Neural cell (in vitro differentiated cells): ENCODE data around the gene CNOT11. TPM values are rescaled to one million over a fixed set of nuclear protein-coding genes. Genes with fewer than 3 reads are reported as not detected.

ENCODE experiments used
- H2AFZ ChIP-seq: fragments of 200-600, 300-800 bp; sonication (generic), shearing (Covaris generic); 2 replicates; pipeline ENCODE4 v1.6.0; 2014; ENCODE audit warnings: low read depth, mild to moderate bottlenecking, antibody characterized with exemption, low read length, moderate library complexity
- H3F3A ChIP-seq: fragments of 200-600 bp; shearing (Covaris generic); 2 replicates; pipeline ENCODE4 v1.6.1; 2016; ENCODE audit warnings: mild to moderate bottlenecking, moderate library complexity, mixed read lengths, antibody characterized with exemption, low read length; ENCODE audit not compliant: insufficient read depth, poor library complexity, severe bottlenecking
- H3K27ac ChIP-seq: fragments of 200-600, 300-800 bp; sonication (generic), shearing (Covaris generic); 2 replicates; pipeline ENCODE4 v1.5.1; 2014; ENCODE audit warnings: mild to moderate bottlenecking, low read length, moderate library complexity
- H3K27me3 ChIP-seq: fragments of 300-800, 200-600 bp; sonication (generic), shearing (Covaris generic); 2 replicates; pipeline ENCODE4 v1.6.0; 2014; ENCODE audit warnings: mild to moderate bottlenecking, low read depth, low read length, moderate library complexity; ENCODE audit not compliant: insufficient read depth
- H3K36me3 ChIP-seq: fragments of 300-800, 200-600 bp; sonication (generic), shearing (Covaris generic); 2 replicates; pipeline ENCODE4 v1.5.1; 2014; ENCODE audit warnings: mild to moderate bottlenecking, antibody characterized with exemption, low read length, moderate library complexity; ENCODE audit not compliant: insufficient read depth
- H3K4me2 ChIP-seq: fragments of 300-800, 200-600 bp; sonication (generic), shearing (Covaris generic); 2 replicates; pipeline ENCODE4 v1.6.0; 2014; ENCODE audit warnings: mild to moderate bottlenecking, low read length
- H3K4me3 ChIP-seq: fragments of 300-800, 200-600 bp; sonication (generic), shearing (Covaris generic); 2 replicates; pipeline ENCODE4 v1.5.1; 2014; ENCODE audit warnings: mild to moderate bottlenecking, low read length, moderate library complexity
- H3K79me2 ChIP-seq: fragments of 200-600 bp; shearing (Covaris generic); replicated peaks from 2 replicates; pipeline ENCODE4 v1.6.0; 2014; ENCODE audit warnings: mild to moderate bottlenecking, low read length, moderate library complexity; ENCODE audit not compliant: insufficient read depth
- H3K9ac ChIP-seq: fragments of 300-800, 200-600 bp; sonication (generic), shearing (Covaris generic); 2 replicates; pipeline ENCODE4 v1.6.1; 2016; ENCODE audit warnings: mild to moderate bottlenecking, low read length, mixed read lengths
- H3K9me2 ChIP-seq: fragments of 200-600 bp; shearing (Covaris generic); 2 replicates; pipeline ENCODE4 v1.6.1; 2016; ENCODE audit warnings: mild to moderate bottlenecking, low read length, mixed read lengths; ENCODE audit not compliant: insufficient read depth
- H3K9me3 ChIP-seq: fragments of 200-600, 300-800 bp; sonication (generic), shearing (Covaris generic); 2 replicates; pipeline ENCODE4 v1.6.1; 2016; ENCODE audit warnings: mild to moderate bottlenecking, mixed run types, low read length, moderate library complexity, mixed read lengths
- H4K20me1 ChIP-seq: fragments of 200-600 bp; shearing (Covaris generic); 2 replicates; pipeline ENCODE4 v1.6.1; 2016; ENCODE audit warnings: mild to moderate bottlenecking, mixed run types; ENCODE audit not compliant: insufficient read depth
- EP300 ChIP-seq: fragments of 450-650 bp; conservative IDR thresholded peaks from 2 replicates; pipeline ENCODE4 v1.6.1; 2014; ENCODE audit warnings: antibody characterized with exemption, mild to moderate bottlenecking, moderate library complexity; ENCODE audit not compliant: poor library complexity, severe bottlenecking
- EZH2 ChIP-seq: fragments of 200-600, 300-800 bp; shearing (Covaris generic), sonication (generic); IDR thresholded peaks from 2 replicates; pipeline ENCODE4 v1.6.1; 2014; ENCODE audit warnings: antibody characterized with exemption, low read length, borderline replicate concordance, mild to moderate bottlenecking; ENCODE audit not compliant: insufficient read depth, poor library complexity, severe bottlenecking
- MXI1 ChIP-seq: fragments of 450-650 bp; conservative IDR thresholded peaks from 2 replicates; pipeline ENCODE4 v1.6.1; 2014; ENCODE audit warnings: antibody characterized with exemption, mild to moderate bottlenecking; ENCODE audit not compliant: poor library complexity, severe bottlenecking
- POLR2AphosphoS5 ChIP-seq: IDR thresholded peaks from 2 replicates; pipeline ENCODE4 v1.6.1; 2012
- RAD21 ChIP-seq: fragments of 450-650 bp; conservative IDR thresholded peaks from 2 replicates; pipeline ENCODE4 v1.6.1; 2014; ENCODE audit warnings: antibody characterized with exemption, mild to moderate bottlenecking, moderate library complexity
- SMC3 ChIP-seq: fragments of 450-650 bp; conservative IDR thresholded peaks from 2 replicates; pipeline ENCODE4 v1.6.1; 2014; ENCODE audit warnings: antibody characterized with exemption, mild to moderate bottlenecking, moderate library complexity; ENCODE audit not compliant: poor library complexity
- TAF1 ChIP-seq: IDR thresholded peaks from 2 replicates; pipeline ENCODE4 v1.6.1; 2012; ENCODE audit warnings: low read depth
- polyA plus RNA-seq: library from polyadenylated mRNA; depleted of rRNA; stranded (reverse); fragments of >200 nt; gene quantifications from 2 replicates; pipeline ENCODE4 v1.2.3, GENCODE V29; 2014
- TF ChIP-seq, protein P1 (sequence below): fragments of 450-650 bp; IDR thresholded peaks from 2 replicates; pipeline ENCODE4 v1.5.1; 2014; ENCODE audit warnings: antibody characterized with exemption, mild to moderate bottlenecking, moderate library complexity; ENCODE audit not compliant: poor library complexity, severe bottlenecking
- TF ChIP-seq, protein P2 (sequence below): IDR thresholded peaks from 2 replicates; pipeline ENCODE4 v1.6.1; 2012; ENCODE audit warnings: borderline replicate concordance

Gene CNOT11
- polyA plus RNA-seq, 1 donor from 2014 or later: 35.2 TPM

DNA sequence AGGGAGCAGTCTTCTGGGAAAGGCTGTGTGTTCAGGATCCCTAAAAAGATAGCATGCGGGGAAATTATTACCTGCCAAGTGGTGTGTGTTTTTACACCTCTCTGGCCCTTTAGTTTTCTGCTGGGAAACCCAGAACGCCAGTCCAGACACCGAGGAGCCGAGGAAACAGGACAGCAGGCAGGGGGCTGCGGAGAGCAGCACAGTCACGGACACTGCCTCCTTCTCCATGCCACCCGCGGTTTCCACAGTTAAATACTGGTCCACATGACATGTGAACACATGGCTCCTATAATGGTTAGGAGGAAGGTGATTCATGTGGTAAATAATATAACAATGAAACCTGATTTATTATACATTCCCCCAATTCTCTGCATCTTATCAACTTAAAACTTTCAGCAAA, 20.4 kb downstream of the CNOT11 start:
- no peak overlapping the region for H3K4me2 ChIP-seq
- no peaks in the 10 kb centered on the region for H3F3A ChIP-seq
- H3K27ac ChIP-seq: no peak overlapping the region
- H2AFZ ChIP-seq: no peak overlapping the region
- no peaks in the 10 kb centered on the region for H3K79me2 ChIP-seq
- H3K36me3 ChIP-seq: no peaks in the 10 kb centered on the region
- H3K9me3 ChIP-seq: no peaks in the 10 kb centered on the region
- no peaks in the 10 kb centered on the region for H4K20me1 ChIP-seq
- no peak overlapping the region for H3K9ac ChIP-seq
- TF ChIP-seq TAF1 (no peak), MXI1 (no peak), RAD21 (no peak), EP300 (no peak), POLR2AphosphoS5 (no peak), SMC3 (no peak), EZH2 (no peak)
- TF ChIP-seq, protein P1, sequence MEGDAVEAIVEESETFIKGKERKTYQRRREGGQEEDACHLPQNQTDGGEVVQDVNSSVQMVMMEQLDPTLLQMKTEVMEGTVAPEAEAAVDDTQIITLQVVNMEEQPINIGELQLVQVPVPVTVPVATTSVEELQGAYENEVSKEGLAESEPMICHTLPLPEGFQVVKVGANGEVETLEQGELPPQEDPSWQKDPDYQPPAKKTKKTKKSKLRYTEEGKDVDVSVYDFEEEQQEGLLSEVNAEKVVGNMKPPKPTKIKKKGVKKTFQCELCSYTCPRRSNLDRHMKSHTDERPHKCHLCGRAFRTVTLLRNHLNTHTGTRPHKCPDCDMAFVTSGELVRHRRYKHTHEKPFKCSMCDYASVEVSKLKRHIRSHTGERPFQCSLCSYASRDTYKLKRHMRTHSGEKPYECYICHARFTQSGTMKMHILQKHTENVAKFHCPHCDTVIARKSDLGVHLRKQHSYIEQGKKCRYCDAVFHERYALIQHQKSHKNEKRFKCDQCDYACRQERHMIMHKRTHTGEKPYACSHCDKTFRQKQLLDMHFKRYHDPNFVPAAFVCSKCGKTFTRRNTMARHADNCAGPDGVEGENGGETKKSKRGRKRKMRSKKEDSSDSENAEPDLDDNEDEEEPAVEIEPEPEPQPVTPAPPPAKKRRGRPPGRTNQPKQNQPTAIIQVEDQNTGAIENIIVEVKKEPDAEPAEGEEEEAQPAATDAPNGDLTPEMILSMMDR: no peak
- TF ChIP-seq, protein P2, sequence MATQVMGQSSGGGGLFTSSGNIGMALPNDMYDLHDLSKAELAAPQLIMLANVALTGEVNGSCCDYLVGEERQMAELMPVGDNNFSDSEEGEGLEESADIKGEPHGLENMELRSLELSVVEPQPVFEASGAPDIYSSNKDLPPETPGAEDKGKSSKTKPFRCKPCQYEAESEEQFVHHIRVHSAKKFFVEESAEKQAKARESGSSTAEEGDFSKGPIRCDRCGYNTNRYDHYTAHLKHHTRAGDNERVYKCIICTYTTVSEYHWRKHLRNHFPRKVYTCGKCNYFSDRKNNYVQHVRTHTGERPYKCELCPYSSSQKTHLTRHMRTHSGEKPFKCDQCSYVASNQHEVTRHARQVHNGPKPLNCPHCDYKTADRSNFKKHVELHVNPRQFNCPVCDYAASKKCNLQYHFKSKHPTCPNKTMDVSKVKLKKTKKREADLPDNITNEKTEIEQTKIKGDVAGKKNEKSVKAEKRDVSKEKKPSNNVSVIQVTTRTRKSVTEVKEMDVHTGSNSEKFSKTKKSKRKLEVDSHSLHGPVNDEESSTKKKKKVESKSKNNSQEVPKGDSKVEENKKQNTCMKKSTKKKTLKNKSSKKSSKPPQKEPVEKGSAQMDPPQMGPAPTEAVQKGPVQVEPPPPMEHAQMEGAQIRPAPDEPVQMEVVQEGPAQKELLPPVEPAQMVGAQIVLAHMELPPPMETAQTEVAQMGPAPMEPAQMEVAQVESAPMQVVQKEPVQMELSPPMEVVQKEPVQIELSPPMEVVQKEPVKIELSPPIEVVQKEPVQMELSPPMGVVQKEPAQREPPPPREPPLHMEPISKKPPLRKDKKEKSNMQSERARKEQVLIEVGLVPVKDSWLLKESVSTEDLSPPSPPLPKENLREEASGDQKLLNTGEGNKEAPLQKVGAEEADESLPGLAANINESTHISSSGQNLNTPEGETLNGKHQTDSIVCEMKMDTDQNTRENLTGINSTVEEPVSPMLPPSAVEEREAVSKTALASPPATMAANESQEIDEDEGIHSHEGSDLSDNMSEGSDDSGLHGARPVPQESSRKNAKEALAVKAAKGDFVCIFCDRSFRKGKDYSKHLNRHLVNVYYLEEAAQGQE: no peak
- no peaks in the 10 kb centered on the region for H3K9me2 ChIP-seq
- H3K4me3 ChIP-seq: no peak overlapping the region
- H3K27me3 ChIP-seq: no peaks in the 10 kb centered on the region

DNA sequence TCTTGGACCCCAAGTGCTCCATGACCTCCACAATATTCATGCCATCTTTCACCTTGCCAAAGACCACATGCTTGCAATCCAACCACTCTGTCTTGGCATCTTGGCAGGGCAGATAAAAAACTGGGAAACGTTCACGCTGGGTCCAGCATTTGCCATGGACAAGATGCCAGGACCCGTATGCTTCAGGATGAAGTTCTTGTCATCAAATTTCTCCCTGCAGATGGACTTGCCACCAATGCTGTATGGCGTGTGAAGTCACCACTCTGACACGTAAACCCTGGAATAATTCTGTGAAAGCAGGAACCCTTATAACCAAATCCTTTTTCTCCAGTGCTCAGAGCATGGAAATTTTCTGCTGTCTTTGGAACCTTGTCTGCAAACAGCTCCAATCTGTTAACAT, 21.5 kb downstream of the CNOT11 start:
- no peak overlapping the region for H2AFZ ChIP-seq

More for the DNA sequence above, 21.5 kb downstream of the CNOT11 start:
- no peak overlapping the region for H3K27ac ChIP-seq
- TF ChIP-seq, protein P1: no peak
- no peak for TF ChIP-seq EZH2
- no peak for TF ChIP-seq EP300
- H3K4me3 ChIP-seq: no peak overlapping the region
- no peak overlapping the region for H3K4me2 ChIP-seq
- H3K9me2 ChIP-seq: no peaks in the 10 kb centered on the region
- H3K9me3 ChIP-seq: no peaks in the 10 kb centered on the region
- H3K36me3 ChIP-seq: no peaks in the 10 kb centered on the region
- no peaks in the 10 kb centered on the region for H4K20me1 ChIP-seq
- H3K27me3 ChIP-seq: no peaks in the 10 kb centered on the region
- H3K79me2 ChIP-seq: no peaks in the 10 kb centered on the region
- H3F3A ChIP-seq: no peaks in the 10 kb centered on the region
- no peak overlapping the region for H3K9ac ChIP-seq
